Measurements from ENCODE around the gene MRPS5.

The MRPS5 gene

GRCh38 chr2:95050385-95051300 is 71.0 kb downstream of the MRPS5 start:
- TF ChIP-seq GATA2 (IDR thresholded peaks at IDR 0.05; ENCODE audit: low read depth, low read length) (no peak), GATA3 (IDR thresholded peaks at IDR 0.05; ENCODE audit: low read depth, low read length) (no peak)

GRCh38 chr2:95049961-95050360 is 71.6 kb downstream of the MRPS5 start:
- TF ChIP-seq GATA3 (IDR thresholded peaks at IDR 0.05; ENCODE audit: low read depth, low read length) (no peak), GATA2 (IDR thresholded peaks at IDR 0.05; ENCODE audit: low read depth, low read length) (no peak)

GRCh38 chr2:95049683-95049955 is 72.0 kb downstream of the MRPS5 start:
- TF ChIP-seq GATA3 (IDR thresholded peaks at IDR 0.05; ENCODE audit: low read depth, low read length) = no peak
- no peak for TF ChIP-seq GATA2 (IDR thresholded peaks at IDR 0.05; ENCODE audit: low read depth, low read length)

GRCh38 chr2:95048825-95049682 is 72.6 kb downstream of the MRPS5 start:
- TF ChIP-seq GATA3 (IDR thresholded peaks at IDR 0.05; ENCODE audit: low read depth, low read length) (no peak), GATA2 (IDR thresholded peaks at IDR 0.05; ENCODE audit: low read depth, low read length) (no peak)

GRCh38 chr2:95047629-95048510 is 73.7 kb downstream of the MRPS5 start:
- TF ChIP-seq GATA3 (IDR thresholded peaks at IDR 0.05; ENCODE audit: low read depth, low read length) = no peak
- no peak for TF ChIP-seq GATA2 (IDR thresholded peaks at IDR 0.05; ENCODE audit: low read depth, low read length)

- TF ChIP-seq GATA3 (IDR thresholded peaks at IDR 0.05; ENCODE audit: low read depth, low read length) (no peak), GATA2 (IDR thresholded peaks at IDR 0.05; ENCODE audit: low read depth, low read length) (no peak)
Measured at GRCh38 chr2:95046371-95047112, 75.1 kb downstream of the MRPS5 start.

- TF ChIP-seq GATA2 (IDR thresholded peaks at IDR 0.05; ENCODE audit: low read depth, low read length) (no peak), GATA3 (IDR thresholded peaks at IDR 0.05; ENCODE audit: low read depth, low read length) (no peak)
Measured at GRCh38 chr2:95044601-95045000, 77.0 kb downstream of the MRPS5 start.

GRCh38 chr2:95043300-95044093 is 78.1 kb downstream of the MRPS5 start:
- TF ChIP-seq GATA2 (IDR thresholded peaks at IDR 0.05; ENCODE audit: low read depth, low read length) (no peak), GATA3 (IDR thresholded peaks at IDR 0.05; ENCODE audit: low read depth, low read length) (no peak)

GRCh38 chr2:95042472-95043271 is 78.9 kb downstream of the MRPS5 start:
- TF ChIP-seq GATA2 (IDR thresholded peaks at IDR 0.05; ENCODE audit: low read depth, low read length) (no peak), GATA3 (IDR thresholded peaks at IDR 0.05; ENCODE audit: low read depth, low read length) (no peak)

GRCh38 chr2:95041824-95042442 is 79.7 kb downstream of the MRPS5 start:
- TF ChIP-seq GATA3 (IDR thresholded peaks at IDR 0.05; ENCODE audit: low read depth, low read length) = no peak
- no peak for TF ChIP-seq GATA2 (IDR thresholded peaks at IDR 0.05; ENCODE audit: low read depth, low read length)

- no peak for TF ChIP-seq GATA2 (IDR thresholded peaks at IDR 0.05; ENCODE audit: low read depth, low read length)
- TF ChIP-seq GATA3 (IDR thresholded peaks at IDR 0.05; ENCODE audit: low read depth, low read length) = no peak
Measured at GRCh38 chr2:95041060-95041823, 80.4 kb downstream of the MRPS5 start.

Data from SH-SY5Y (cell line).